ENCODE measurements around the gene ADAMTSL5. TPM values are rescaled to one million over a fixed set of nuclear protein-coding genes. Genes with fewer than 3 reads are reported as not detected.

Gene ADAMTSL5
- polyA plus RNA-seq, 3 donors, result 0.47 to 1.2 (median 0.62) TPM

DNA sequence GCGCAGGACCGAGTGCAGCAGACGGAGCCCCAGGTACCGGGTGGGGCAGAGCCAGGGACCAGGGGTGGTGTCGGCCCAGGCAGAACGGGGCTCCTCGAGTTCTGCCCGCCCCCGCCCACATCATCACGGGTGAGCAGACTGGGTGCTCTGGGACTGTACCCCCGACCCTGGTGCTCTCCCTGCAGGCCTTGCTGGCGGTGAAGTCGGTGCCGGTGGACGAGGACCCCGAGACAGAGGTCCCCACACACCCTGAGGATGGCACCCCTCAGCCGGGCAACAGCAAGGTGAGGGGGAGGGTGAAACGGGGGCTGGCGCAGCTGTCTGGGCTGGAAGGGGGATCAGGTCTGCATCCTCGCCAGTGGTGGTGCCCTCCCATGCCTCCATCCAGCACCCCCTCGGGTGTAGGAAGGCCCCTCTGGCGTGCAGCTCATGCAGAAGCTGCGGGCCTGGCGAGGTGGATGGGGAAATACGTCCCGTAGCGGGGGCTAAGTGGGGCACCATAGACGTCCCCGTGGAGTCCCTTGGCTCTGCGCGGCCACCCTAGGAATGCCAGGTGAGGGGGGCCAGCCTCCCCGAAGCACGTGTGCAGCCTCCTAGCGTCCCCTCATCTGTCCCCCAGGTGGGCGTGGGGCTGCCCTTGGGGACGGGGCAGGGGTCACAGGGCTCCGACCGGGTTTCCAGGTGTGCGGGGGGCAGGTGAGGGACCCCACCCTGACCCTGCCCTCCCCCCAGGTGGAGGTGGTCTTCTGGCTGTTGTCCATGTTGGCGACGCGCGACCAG lies 56.5 kb downstream of the ADAMTSL5 start:
- DNase-seq (ENCODE audit: extremely low read depth in 1 of 11, low read depth in 9 of 11, low spot score in 4 of 11), result no peak

DNA sequence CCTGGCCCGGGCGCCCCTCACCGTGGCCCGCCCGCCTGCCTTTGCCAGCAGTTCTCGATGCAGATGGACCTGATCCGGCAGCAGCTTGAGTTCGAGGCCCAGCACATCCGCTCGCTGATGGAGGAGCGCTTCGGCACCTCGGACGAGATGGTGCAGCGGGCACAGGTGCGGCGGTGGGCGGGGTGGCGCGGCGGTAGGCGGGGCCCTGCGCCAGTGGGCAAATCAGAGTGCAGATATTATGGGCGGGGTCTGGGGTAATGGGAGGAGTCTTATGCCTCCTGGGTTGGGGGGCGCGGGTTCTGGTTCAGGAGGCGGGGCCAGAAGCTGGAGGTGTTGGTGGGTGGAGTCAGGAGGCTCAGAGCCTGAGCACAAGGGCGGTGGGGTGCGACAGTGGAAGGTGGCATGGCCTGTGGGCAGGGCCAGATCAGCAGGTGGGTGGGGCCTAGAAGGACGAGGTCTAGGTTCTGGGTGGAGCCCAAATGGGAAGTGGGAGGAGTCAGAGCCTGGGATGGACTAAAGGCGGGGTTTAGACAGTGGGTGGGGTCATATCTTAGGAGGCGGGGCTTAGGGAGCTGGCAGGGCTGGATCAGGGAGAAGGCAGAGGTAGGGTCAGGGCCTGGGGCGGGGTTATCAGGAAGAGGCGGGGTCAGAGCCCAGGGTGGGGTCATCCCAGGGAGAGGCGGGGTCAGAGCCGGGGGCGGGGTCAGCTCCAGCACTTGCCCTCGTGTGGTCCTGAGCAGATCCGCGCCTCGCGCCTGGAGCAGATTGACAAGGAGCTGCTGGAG lies 57.3 kb downstream of the ADAMTSL5 start:
- no peak for DNase-seq (ENCODE audit: extremely low read depth in 1 of 11, low read depth in 9 of 11, low spot score in 4 of 11)

Other genes starting within 250 kb of the ADAMTSL5 start
- 100 to 1,000 TPM; 803 to 982 (median 849) TPM for gene CIRBP, start 243.7 kb downstream of the ADAMTSL5 start, polyA plus RNA-seq (ENCODE audit: insufficient read length in 3 of 3)
- 10 to 100 TPM; 14.8 to 25.6 (median 21.3) TPM for gene FAM174C, start 237.5 kb downstream of the ADAMTSL5 start, polyA plus RNA-seq (ENCODE audit: insufficient read length in 3 of 3)
- 1 to 10 TPM; 1.5 to 3.8 (median 3.6) TPM for gene EFNA2, start 227.1 kb downstream of the ADAMTSL5 start, polyA plus RNA-seq (ENCODE audit: insufficient read length in 3 of 3)
- 10 to 100 TPM; 39.5 to 84.1 (median 76.6) TPM for gene NDUFS7, start 129.1 kb downstream of the ADAMTSL5 start, polyA plus RNA-seq (ENCODE audit: insufficient read length in 3 of 3)
- 10 to 100 TPM; 25.6 to 39.6 (median 37.4) TPM for gene GAMT, start 111.5 kb downstream of the ADAMTSL5 start, polyA plus RNA-seq (ENCODE audit: insufficient read length in 3 of 3)
- gene DAZAP1, start 105.4 kb downstream of the ADAMTSL5 start, polyA plus RNA-seq (ENCODE audit: insufficient read length in 3 of 3), result 100 to 1,000 TPM in 1 of 3 donors, 10 to 100 TPM in 2; 79.6 to 103 (median 90.2) TPM
- gene RPS15, start 74.6 kb downstream of the ADAMTSL5 start, polyA plus RNA-seq (ENCODE audit: insufficient read length in 3 of 3), result 100 to 1,000 TPM; 587 to 892 (median 766) TPM
- gene APC2, start 62.9 kb downstream of the ADAMTSL5 start, polyA plus RNA-seq (ENCODE audit: insufficient read length in 3 of 3), result 1 to 10 TPM; 1.2 to 1.9 (median 1.5) TPM
- 10 to 100 TPM; 17.0 to 33.0 (median 31.3) TPM for gene C19orf25, start 33.8 kb downstream of the ADAMTSL5 start, polyA plus RNA-seq (ENCODE audit: insufficient read length in 3 of 3)
- 10 to 100 TPM in 1 of 3 donors, 1 to 10 TPM in 2; 4.4 to 11.4 (median 7.8) TPM for gene PCSK4, start 22.7 kb downstream of the ADAMTSL5 start, polyA plus RNA-seq (ENCODE audit: insufficient read length in 3 of 3)
- gene REEP6, start 21.8 kb downstream of the ADAMTSL5 start, polyA plus RNA-seq (ENCODE audit: insufficient read length in 3 of 3), result 10 to 100 TPM; 14.5 to 28.1 (median 23.8) TPM
- gene PLK5, start 11.1 kb upstream of the ADAMTSL5 start, polyA plus RNA-seq (ENCODE audit: insufficient read length in 3 of 3), result under 1 TPM; 0.11 to 0.45 (median 0.14) TPM
- gene MEX3D, start 55.3 kb upstream of the ADAMTSL5 start, polyA plus RNA-seq (ENCODE audit: insufficient read length in 3 of 3), result 10 to 100 TPM; 19.3 to 33.9 (median 28.2) TPM
- gene MBD3, start 79.8 kb upstream of the ADAMTSL5 start, polyA plus RNA-seq (ENCODE audit: insufficient read length in 3 of 3), result 10 to 100 TPM; 41.3 to 77.7 (median 68.6) TPM
- gene UQCR11, start 92.4 kb upstream of the ADAMTSL5 start, polyA plus RNA-seq (ENCODE audit: insufficient read length in 3 of 3), result 100 to 1,000 TPM in 2 of 3 donors, 10 to 100 TPM in 1; 86.1 to 129 (median 121) TPM
- gene TCF3, start 139.6 kb upstream of the ADAMTSL5 start, polyA plus RNA-seq (ENCODE audit: insufficient read length in 3 of 3), result 100 to 1,000 TPM in 2 of 3 donors, 10 to 100 TPM in 1; 90.7 to 131 (median 105) TPM
- gene ONECUT3, start 240.5 kb upstream of the ADAMTSL5 start, polyA plus RNA-seq (ENCODE audit: insufficient read length in 3 of 3), result under 1 TPM in 2 of 3 donors, not detected in 1; 0.04 to 0.08 TPM

Data from renal cortex interstitium (tissue), 11 donors.